Testis (tissue), 2 donors: Measurements from ENCODE around the gene PHLPP1.

ENCODE experiments used
- POLR2A ChIP-seq: fragments of 450-650 bp; IDR thresholded peaks from one replicate; pipeline ENCODE4 v1.6.1; 2017; ENCODE audit warnings: antibody characterized with exemption, mild to moderate bottlenecking, moderate library complexity
- TF ChIP-seq, protein P1 (sequence below), 3 experiments: fragments of 450-650 bp in 2 of 3; fragments of 200-600 bp in 1 of 3; sonication (generic) in 1 of 3; IDR thresholded peaks; one replicate each; pipeline ENCODE4 v1.5.1; 2016 to 2019; ENCODE audit warnings: antibody characterized with exemption in 3 of 3, mild to moderate bottlenecking in 2 of 3, moderate library complexity in 1 of 3

DNA sequence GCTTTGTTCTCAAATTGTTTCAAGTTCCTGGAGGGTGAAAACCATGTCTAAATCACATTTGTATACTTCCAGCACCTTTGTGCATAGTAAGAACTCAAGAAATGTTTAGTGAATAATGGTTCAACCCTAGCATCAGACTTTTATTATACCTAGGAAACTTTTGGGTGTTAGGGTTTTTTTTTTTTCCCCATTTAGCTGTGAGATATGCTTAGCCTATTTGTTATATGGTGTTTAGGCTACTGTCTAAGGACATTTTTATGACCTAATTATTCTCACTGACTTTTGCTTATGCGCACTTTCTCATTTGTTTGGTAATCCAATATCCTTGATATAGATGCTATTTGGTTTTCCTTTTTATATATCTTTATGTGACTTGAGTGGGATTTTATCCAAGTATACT, 164.7 kb downstream of the PHLPP1 start:
- TF ChIP-seq, protein P1, sequence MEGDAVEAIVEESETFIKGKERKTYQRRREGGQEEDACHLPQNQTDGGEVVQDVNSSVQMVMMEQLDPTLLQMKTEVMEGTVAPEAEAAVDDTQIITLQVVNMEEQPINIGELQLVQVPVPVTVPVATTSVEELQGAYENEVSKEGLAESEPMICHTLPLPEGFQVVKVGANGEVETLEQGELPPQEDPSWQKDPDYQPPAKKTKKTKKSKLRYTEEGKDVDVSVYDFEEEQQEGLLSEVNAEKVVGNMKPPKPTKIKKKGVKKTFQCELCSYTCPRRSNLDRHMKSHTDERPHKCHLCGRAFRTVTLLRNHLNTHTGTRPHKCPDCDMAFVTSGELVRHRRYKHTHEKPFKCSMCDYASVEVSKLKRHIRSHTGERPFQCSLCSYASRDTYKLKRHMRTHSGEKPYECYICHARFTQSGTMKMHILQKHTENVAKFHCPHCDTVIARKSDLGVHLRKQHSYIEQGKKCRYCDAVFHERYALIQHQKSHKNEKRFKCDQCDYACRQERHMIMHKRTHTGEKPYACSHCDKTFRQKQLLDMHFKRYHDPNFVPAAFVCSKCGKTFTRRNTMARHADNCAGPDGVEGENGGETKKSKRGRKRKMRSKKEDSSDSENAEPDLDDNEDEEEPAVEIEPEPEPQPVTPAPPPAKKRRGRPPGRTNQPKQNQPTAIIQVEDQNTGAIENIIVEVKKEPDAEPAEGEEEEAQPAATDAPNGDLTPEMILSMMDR (IDR thresholded peaks at IDR 0.05) = no peak
- TF ChIP-seq POLR2A = no peak
